NCI-H146 (cell line): ENCODE measurements around the gene PLXNB2.

Experiments used
- DNase-seq: peaks from one replicate; lab custom pipeline; 2025; lab: John Stamatoyannopoulos, UW

Gene PLXNB2

GRCh38 chr22:50252082-50253045 is 55.1 kb downstream of the PLXNB2 start:
- DNase-seq, result peak; percentile 13

GRCh38 chr22:50251477-50252081 is 55.9 kb downstream of the PLXNB2 start:
- no peak for DNase-seq

- DNase-seq, result peak; percentile 73
Measured at GRCh38 chr22:50250555-50251476, 56.6 kb downstream of the PLXNB2 start, which contains the start of gene HDAC10. TSS of gene HDAC10 (minus strand) at chr22:50251265. CDS start at chr22:50251032, 233 bp downstream.

GRCh38 chr22:50250249-50250554 is 57.2 kb downstream of the PLXNB2 start:
- no peak for DNase-seq

- no peak for DNase-seq
Measured at GRCh38 chr22:50249341-50250248, 57.9 kb downstream of the PLXNB2 start.

DNA sequence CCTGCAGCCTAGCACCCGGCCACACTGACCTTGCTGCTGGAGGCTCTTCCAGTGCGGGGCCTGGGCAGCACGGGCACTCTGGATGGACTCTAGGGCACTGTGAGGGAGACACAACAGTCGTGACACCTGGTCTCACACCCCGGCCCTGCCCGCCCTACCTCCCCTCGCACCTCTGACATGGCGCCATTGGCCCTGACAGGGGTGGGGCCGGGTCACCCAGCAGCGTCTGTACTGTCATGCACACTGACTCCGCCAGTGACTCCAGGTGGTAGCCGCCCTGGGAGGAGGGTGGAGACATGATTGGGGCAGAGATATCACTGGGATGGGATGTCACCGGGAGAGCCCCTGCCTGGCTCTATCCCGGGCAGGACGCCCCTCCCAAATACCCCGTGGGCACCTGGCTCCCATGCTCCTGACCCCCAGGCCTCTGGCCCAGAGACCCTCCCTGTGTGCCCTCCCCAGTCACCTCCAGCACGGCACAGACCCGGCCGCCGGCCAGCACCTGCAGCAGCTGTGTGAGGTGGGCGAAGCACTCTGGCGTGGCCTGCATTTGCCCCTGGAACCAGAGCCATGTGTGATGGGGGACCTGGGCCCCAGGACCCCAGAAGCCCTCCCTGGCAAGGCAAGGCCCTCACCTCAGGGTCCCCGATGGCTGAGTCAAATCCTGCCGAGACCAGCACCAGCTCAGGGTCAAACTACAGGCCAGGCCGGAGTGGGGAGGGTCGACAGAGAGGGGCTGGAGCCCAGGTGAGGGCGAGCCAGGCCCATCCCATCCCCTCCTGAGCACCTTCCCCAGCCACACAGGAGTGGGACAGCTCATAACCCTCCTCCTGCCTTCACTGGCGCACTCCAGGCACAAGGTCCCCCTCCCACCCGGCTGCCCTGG is 59.0 kb downstream of the PLXNB2 start:
- no peak for DNase-seq

GRCh38 chr22:50247748-50248147 is 59.7 kb downstream of the PLXNB2 start:
- DNase-seq, result peak; percentile 72

DNA sequence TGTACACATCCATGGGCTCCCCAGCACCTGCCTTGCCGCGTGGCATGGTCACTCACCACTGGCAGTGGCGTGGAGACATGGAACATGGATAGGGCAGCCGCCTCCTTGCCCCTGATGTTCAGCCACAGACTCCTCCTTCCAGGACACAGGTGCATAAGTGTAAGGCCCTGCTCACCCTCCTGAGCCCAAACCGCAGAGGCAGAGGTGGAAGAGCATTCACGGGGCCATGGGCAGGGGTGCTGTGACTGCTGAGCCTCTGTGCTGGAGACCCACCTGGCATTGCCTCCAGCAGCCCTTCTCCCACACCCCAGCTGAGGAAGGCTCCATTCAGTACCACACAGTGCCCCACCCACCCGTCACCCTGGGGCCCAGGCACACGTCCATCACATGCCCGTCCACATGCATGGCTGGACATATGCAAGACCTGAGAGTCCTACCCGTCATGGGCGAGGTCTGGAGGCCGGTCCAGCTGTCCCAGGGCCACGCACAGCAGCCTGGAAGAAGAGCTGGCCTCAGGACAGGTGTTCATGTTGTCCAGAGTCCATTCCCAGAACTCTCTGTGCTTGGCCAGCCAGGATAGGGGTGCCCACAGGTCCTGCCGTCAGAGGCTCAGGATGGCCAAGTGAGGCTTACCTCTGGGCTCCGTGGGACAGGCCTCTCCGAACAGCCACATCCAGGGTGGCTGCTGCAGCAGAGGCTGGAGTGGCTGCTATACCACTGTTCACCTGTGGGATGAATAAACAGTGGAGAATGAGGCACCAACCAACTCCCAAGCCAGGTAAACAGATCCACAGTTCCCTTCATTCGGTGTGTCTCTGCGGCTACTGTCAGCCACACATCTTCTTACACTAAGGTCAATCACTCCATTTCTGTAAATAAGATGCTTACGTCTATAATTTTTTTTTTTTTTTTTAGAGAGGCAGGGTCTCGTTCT is 60.9 kb downstream of the PLXNB2 start:
- no peak for DNase-seq

DNA sequence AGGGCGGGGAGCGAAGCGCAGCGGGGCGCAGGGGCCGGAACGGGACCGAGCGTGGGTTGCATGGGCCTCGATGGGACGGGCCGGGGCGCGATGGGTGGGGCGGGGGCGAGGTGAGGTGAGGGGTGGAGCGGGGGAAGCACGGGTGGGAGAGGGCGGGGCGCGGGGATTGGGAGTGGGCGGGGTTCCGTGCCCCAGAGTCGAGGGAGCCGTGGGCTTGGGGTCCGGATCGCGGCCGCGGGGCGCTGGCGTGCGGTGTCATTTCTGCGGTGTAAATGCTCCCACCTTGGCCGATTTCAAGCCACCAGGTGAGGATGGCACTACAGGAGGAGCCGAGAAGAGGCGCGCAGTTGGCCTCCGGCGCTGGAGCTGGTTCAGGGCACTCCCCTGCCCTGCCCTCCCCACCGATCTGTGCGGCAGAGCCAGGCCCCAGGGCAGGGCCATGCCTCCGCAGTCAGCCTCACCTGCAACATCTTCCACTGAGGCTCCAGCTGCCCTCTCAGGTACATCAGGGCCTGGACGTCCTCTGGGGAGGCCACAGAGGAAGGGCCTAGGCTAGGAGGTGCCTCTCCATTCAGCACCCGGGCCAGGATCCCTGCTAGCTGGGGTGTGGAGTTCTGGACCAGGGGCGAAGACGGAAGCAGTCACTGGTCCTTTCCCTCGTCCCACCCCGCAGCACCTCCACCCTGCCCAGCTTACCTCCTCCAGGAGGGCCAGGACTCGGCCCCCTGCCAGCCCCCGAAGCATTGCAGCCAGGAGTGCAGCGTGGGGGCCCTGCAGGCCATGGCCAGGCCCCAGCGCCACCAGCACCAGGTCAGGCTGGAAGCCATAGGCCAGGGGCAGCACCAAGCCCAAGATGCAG is 62.0 kb downstream of the PLXNB2 start:
- peak; percentile 36 for DNase-seq

DNA sequence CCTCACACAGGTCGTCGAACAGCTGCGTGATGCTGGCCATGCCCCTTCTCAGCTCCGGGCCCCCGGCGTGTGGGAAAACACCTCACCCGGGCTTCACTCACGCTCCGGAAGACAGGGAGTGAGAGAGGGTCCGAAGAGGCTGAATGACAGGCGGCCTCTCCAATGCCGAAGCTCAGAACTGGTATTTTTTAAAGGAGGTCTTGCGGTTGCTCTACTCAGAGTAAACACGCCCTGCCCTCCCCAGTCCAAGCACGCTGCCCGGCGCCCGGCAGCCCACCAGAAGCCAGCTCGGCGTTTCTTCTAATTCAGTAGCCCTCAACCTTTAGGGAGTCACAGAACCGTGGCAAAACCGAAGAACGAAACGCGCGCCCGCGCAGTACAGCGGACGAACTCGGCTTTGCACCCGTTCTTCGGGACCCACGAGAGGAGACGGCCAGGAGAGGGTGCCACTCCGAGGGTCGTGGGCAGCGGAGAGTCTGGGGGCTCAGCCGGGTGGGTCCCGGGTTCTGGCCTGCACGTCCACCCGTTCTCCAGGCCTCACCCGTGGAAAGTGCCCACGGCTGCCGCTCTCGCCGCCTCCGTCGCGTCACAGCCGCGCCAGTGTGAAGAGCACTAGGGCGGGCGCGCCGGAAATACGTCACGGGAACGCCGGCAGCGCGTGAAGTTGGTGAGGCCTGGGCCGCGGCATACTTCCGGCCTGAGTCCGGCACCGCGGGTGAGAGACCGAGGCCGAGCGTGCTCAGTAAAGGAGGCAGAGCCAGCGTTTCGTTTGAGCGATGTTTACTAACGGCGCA is 62.8 kb downstream of the PLXNB2 start, which contains the start of gene TUBGCP6:
Gene TUBGCP6, minus strand, starts transcription at position 604 of the 794 bp plus-strand sequence. Its CDS starts 564 bp downstream, at position 40.
- DNase-seq, result peak; percentile 83

- no peak for DNase-seq
Measured at GRCh38 chr22:50243685-50244419, 63.6 kb downstream of the PLXNB2 start.

DNA sequence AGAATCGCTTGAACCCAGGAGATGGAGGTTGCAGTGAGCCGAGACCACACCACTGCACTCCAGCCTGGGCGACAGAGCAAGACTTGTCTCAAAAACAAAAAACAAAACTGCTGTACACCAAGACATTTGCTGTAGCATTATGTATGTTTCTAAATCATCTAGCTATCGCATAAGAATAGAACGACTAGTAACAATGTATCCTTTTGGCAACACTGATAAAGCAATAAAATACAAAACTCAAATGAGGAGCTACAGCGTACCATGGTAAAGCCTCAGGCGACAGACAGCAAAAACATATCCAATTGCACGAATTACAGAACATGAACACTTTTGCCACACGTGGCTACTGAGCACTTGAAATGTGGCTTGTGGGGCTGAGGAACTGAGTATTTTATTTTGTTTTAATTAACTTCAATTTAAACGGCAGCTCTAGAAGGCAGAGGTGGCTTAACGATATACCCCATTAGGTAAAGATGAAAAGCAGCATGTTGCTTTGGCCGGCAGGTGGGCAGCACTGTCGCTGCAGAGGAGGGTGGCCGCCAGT is 65.0 kb downstream of the PLXNB2 start:
- no peak for DNase-seq

DNA sequence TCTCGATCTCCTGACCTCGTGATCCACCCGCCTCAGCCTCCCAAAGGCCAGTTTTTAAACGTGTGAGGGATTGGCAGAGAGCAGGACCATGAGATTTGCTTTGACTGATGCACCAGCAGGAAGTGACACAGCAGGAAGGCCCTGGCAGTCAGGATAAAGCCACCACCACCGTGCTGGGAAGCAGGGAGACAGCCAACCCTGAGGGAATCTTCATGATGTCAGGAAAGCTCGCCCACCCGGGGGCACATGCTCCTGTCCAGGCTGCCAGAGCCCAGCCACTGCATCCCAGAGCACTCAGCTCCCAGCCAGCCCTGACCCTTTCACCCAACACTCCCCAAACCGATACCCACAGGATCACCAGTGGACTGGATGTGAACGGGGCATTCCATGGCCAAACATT is 68.7 kb downstream of the PLXNB2 start:
- no peak for DNase-seq

GRCh38 chr22:50236731-50237409 is 70.6 kb downstream of the PLXNB2 start:
- DNase-seq, result peak; percentile 24

GRCh38 chr22:50233223-50233622 is 74.2 kb downstream of the PLXNB2 start:
- no peak for DNase-seq
